Fibroblast of villous mesenchyme (primary cell): ENCODE measurements around the gene ADGRL4. TPM values are rescaled to one million over a fixed set of nuclear protein-coding genes. Genes with fewer than 3 reads are reported as not detected.
A peak's percentile ranks its signal among the peaks of the same experiment; 100 is the strongest.

Experiments
- DNase-seq: peaks from one replicate; pipeline ENCODE4 v3.0.0-alpha.2; 2010; ENCODE audit warnings: low read depth
- H3K4me3 ChIP-seq: 2 replicates; pipeline ENCODE4 v1.5.1; 2011; ENCODE audit warnings: low read depth, mild to moderate bottlenecking, low read length
- total RNA-seq: library from RNA; depleted of rRNA; stranded (reverse); fragments of >200 nt; gene quantifications from 2 replicates; pipeline ENCODE4 v1.2.3, GENCODE V29; 2012
- TF ChIP-seq, protein P1 (sequence below): IDR thresholded peaks from 2 replicates; pipeline ENCODE4 v1.5.1; 2012; ENCODE audit warnings: low read depth, mild to moderate bottlenecking, low read length; ENCODE audit not compliant: insufficient read depth

Gene ADGRL4
- total RNA-seq = 1.9 and 4.7 TPM in 2 replicates

DNA sequence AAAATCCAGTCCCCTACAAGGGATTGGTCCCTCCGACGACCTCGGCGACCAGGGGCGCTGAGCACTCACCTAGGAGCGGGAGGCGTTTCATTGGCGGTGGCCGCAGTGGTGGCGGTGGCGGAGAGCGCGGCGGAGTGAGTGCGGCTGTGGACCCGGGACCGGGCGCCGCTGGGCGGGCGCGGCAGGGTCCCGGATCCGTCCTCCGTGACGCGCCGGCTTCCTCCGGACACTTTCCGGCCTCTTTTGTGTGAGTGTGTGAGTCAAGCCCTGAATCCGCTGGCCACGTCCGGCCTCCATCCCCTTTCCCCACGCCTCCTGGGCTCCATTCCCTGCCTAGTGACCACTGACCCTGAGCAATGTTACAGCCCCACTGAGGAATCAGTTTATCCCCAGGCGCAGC, at the start of gene ADGRL4:
TSS of gene ADGRL4 (minus strand) at position 167 of the 400 bp plus-strand sequence. CDS start at position 91, 76 bp downstream.
- peak within 1 kb of the TSS; percentile 39 for H3K4me3 ChIP-seq
- peak; percentile 3 for DNase-seq

DNA sequence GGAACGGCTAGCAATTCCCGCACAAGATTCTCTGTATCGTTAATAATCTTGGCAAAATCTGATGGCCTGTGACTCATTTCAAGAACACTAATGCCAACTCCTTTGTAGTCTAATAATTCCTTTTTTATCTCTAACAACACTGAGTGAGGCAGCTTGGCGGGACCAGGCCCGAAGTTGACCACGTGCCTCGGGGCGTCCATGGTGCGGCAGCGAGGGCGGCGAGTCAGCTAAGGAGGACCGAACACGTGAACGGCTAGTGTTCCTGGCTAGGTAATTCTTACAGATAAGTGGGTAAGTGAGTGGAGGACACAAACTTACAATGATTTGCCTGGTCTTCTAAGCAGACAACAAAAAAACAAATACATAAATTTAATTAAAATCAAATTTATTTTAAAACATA, 49.3 kb upstream of the ADGRL4 start:
- no peak overlapping the region for H3K4me3 ChIP-seq
- DNase-seq = no peak
- TF ChIP-seq, protein P1, sequence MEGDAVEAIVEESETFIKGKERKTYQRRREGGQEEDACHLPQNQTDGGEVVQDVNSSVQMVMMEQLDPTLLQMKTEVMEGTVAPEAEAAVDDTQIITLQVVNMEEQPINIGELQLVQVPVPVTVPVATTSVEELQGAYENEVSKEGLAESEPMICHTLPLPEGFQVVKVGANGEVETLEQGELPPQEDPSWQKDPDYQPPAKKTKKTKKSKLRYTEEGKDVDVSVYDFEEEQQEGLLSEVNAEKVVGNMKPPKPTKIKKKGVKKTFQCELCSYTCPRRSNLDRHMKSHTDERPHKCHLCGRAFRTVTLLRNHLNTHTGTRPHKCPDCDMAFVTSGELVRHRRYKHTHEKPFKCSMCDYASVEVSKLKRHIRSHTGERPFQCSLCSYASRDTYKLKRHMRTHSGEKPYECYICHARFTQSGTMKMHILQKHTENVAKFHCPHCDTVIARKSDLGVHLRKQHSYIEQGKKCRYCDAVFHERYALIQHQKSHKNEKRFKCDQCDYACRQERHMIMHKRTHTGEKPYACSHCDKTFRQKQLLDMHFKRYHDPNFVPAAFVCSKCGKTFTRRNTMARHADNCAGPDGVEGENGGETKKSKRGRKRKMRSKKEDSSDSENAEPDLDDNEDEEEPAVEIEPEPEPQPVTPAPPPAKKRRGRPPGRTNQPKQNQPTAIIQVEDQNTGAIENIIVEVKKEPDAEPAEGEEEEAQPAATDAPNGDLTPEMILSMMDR = no peak

More for the DNA sequence above, at the start of gene ADGRL4:
- TF ChIP-seq, protein P1 = no peak

DNA sequence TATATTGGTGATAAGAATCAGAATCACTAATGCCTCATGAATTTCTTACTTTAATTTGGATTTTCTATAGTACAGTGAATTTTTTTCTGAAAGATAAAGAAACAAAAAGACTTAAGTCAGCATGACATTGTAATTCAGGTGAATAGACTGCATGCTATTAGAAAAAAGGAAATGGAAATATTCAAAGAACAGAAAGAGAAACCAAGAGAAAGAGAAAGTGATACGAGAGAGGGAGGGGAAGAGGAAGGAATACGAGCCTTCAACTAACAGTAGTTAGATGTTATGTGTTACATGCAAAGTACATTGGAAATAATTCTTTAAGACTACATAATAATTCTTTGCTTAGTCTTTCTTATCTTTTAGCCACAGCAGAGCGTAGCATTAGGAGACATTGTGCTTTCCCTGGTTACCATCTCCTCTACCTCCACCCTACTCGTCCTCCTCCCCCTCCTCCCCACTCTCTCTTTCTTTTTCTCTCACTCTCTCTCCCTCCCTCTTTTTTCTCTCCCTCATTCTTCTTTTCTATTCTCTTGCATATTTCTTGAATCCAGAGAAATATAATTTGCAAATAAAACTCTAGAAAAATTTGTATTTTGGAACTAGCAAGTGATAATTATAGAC, 46.4 kb upstream of the ADGRL4 start:
- peak overlapping the region; percentile 29 for H3K4me3 ChIP-seq
- DNase-seq = no peak
- TF ChIP-seq, protein P1 = no peak

DNA sequence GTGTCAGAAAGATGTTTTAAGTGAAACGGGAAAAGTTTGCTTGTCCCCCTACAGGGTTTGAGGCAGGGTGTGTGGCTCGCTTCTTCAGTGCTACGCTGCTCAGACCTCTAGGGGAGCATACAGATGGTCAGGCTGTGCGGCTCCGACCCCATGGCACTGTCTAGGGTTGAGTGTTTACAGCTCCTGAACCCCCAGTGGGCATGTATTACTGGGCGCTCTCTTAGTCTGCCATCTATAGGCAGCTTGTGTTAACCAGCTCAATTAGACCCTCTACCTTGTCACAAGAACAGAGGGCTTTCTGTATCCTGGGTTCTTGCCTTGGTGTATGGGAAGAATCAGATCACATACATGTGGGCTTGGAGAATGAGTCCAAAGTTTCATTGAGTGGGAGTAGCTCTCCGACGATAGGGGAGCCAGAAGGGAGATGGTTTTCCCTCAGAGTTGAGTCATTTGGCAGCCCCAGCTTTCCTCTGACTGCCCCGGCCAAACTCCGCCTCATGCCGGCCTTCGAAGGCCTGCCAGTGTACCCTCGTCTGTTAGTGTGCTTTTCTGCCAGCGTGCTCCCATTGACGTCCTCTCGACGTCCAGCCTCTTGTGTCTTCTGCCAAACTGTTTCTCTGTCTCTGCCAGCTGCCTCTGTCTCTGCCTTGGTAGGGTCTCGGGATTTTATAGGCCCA, 38.6 kb upstream of the ADGRL4 start:
- TF ChIP-seq, protein P1 = no peak
- no peak overlapping the region for H3K4me3 ChIP-seq
- no peak for DNase-seq

DNA sequence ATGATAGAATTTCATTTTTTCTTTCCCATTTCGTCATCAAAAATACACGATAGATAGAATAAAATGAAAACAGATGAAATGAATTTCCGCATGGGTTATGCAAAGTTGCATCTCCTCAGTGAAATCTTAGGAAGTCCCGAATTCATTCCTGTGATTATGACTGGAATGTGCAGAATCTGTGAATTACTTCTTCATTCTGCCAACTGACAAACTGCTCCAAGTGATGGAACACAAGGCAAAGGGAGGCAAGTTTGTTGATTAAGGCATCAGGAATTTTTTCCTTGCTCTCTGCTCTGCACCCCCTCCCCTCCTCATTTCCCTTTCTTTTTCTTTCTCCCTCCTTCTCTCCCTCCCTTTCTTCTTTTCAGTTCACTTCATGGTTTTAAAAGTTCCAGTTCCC, 37.0 kb upstream of the ADGRL4 start:
- TF ChIP-seq, protein P1 = no peak
- DNase-seq = peak; percentile 2
- H3K4me3 ChIP-seq = no peak overlapping the region

DNA sequence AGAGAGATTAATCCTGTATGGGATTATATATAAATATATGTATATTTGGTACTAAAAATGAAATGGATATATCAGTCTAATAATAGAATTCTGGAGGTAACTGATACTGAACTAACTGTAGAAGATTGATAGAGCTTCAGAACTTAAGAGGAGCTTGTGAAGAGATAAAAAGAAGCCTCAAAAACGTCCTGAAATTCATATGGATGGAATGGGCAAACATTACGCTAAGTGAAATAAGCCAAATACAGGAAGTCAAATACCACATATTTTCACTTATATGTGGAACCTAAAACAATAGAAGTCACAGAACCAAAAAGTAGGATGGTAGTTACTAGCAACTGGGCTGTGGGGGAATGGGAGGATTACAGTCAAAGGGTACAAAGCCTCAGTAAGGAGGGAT, 36.0 kb upstream of the ADGRL4 start:
- no peak for DNase-seq

More for the DNA sequence above, 36.0 kb upstream of the ADGRL4 start:
- H3K4me3 ChIP-seq = no peak overlapping the region
- TF ChIP-seq, protein P1 = no peak
